H1 (cell line): ENCODE results near the gene PLCB4. TPM values are rescaled to one million over a fixed set of nuclear protein-coding genes. Genes with fewer than 3 reads are reported as not detected.

ENCODE experiments used
- ASH2L ChIP-seq: fragments of 200-600, 300-600 bp; sonication (generic); IDR thresholded peaks from one replicate; pipeline ENCODE4 v1.7.1; 2017; ENCODE audit warnings: low read length
- BRCA1 ChIP-seq: IDR thresholded peaks from 2 replicates; pipeline ENCODE4 v1.6.1; 2012; ENCODE audit warnings: low read depth, low read length, improper control_type of control experiment
- NRF1 ChIP-seq: IDR thresholded peaks from 2 replicates; pipeline ENCODE4 v1.6.1; 2011; ENCODE audit warnings: mild to moderate bottlenecking, low read depth, low read length, improper control_type of control experiment
- RNF2 ChIP-seq: fragments of 200-900, 300-1000 bp; sonication (generic); IDR thresholded peaks from 2 replicates; pipeline ENCODE4 v1.7.1; 2016; ENCODE audit warnings: borderline replicate concordance, low read depth, mild to moderate bottlenecking, antibody characterized with exemption, low read length; ENCODE audit not compliant: poor library complexity, severe bottlenecking; ENCODE audit errors: missing control alignments
- RXRA ChIP-seq: IDR thresholded peaks from 2 replicates; pipeline ENCODE4 v1.6.1; 2011; ENCODE audit warnings: low read depth, mild to moderate bottlenecking, low read length, moderate library complexity; ENCODE audit not compliant: insufficient read depth
- SIRT6 ChIP-seq: IDR thresholded peaks from one replicate; pipeline ENCODE4 v1.7.1; 2012; ENCODE audit warnings: low read length, inconsistent platforms
- YY1 ChIP-seq: IDR thresholded peaks from 2 replicates; pipeline ENCODE4 v1.6.1; 2011; ENCODE audit warnings: low read depth, mild to moderate bottlenecking, low read length
- polyA plus RNA-seq, 7 experiments: library from polyadenylated mRNA; depleted of rRNA in 3 of 7; stranded (reverse) in 5 of 7; unstranded in 2 of 7; fragments of >200 nt in 5 of 7; fragments of 200-250 nt in 2 of 7; gene quantifications; 1 replicate in 5 of 7; 2 replicates in 1 of 7; 4 replicates in 1 of 7; pipeline versions ENCODE4 v1.2.1 to v1.2.3, GENCODE V29; 2011 to 2013; ENCODE audit warnings: missing spikeins in 2 of 7, mixed read lengths in 2 of 7
- total RNA-seq: library from RNA; stranded (reverse); fragmentation: NEBNext Ultra II Directional; extraction: Animal tissue kit (Norgen Biotek cat#: 25700); gene quantifications from 2 replicates; pipeline ENCODE4 v1.2.1, GENCODE V29; 2021

Gene PLCB4
- total and polyA plus RNA-seq, 2 of the 8 experiments (the other 6 are each of a cell fraction or from before 2014, with no cell fraction given): 3.2 to 14.1 TPM

GRCh38 chr20:9243986-9244385 is 175.1 kb downstream of the PLCB4 start (continued):
- TF ChIP-seq NRF1 (no peak), BRCA1 (no peak), ASH2L (no peak), RNF2 (no peak), RXRA (no peak), SIRT6 (no peak), YY1 (no peak)
